HT1080 (cell line): Measurements from ENCODE around the gene ENO3. TPM values are rescaled to one million over a fixed set of nuclear protein-coding genes. Genes with fewer than 3 reads are reported as not detected.

Source experiments
- small RNA-seq: library from RNA; depleted of rRNA; stranded (forward); fragments of <200 nt; gene quantifications from one replicate; pipeline ENCODE3, GENCODE V24; 2014
- total RNA-seq: library from RNA; depleted of rRNA; stranded (reverse); fragments of >200 nt; shearing (Covaris generic); gene quantifications from 2 replicates; pipeline ENCODE4 v1.2.3, GENCODE V29; 2014; rRNA removed

The ENO3 gene
- total RNA-seq, 1 experiment from 2014 or later, result 3.0 TPM

Small RNA genes within 50 kb of the gene (small RNA-seq; reads per million reads assigned to genes)
- gene MIR6864, result not detected
- gene MIR6865, result not detected

Other genes with a start within 250 kb of the ENO3 start
- gene PELP1, start 247.0 kb upstream of the ENO3 start, total RNA-seq, result 28.0 and 34.2 TPM in 2 replicates
- gene ARRB2, start 240.5 kb upstream of the ENO3 start, total RNA-seq, result 22.1 and 27.4 TPM in 2 replicates
- gene MED11, start 219.7 kb upstream of the ENO3 start, total RNA-seq, result 28.9 and 35.8 TPM in 2 replicates
- not detected in 2 replicates for gene ZMYND15, start 211.3 kb upstream of the ENO3 start, total RNA-seq
- 0.40 and 1.0 TPM in 2 replicates for gene CXCL16, start 211.2 kb upstream of the ENO3 start, total RNA-seq
- gene TM4SF5, start 179.2 kb upstream of the ENO3 start, total RNA-seq, result not detected in 2 replicates
- gene VMO1, start 164.8 kb upstream of the ENO3 start, total RNA-seq, result not detected in 2 replicates
- not detected in 2 replicates for gene GLTPD2, start 162.2 kb upstream of the ENO3 start, total RNA-seq
- 235 and 261 TPM in 2 replicates for gene PSMB6, start 155.0 kb upstream of the ENO3 start, total RNA-seq
- 12.8 and 13.1 TPM in 2 replicates for gene PLD2, start 144.0 kb upstream of the ENO3 start, total RNA-seq
- 27.1 and 28.7 TPM in 2 replicates for gene MINK1, start 117.8 kb upstream of the ENO3 start, total RNA-seq
- gene C17orf107, start 51.6 kb upstream of the ENO3 start, total RNA-seq, result 0.07 and 0.48 TPM in 2 replicates
- gene CHRNE, start 48.0 kb upstream of the ENO3 start, total RNA-seq, result not detected in 2 replicates
- gene GP1BA, start 18.8 kb upstream of the ENO3 start, total RNA-seq, result not detected in 2 replicates
- 103 and 112 TPM in 2 replicates for gene SLC25A11, start 11.1 kb upstream of the ENO3 start, total RNA-seq
- 70.0 and 95.7 TPM in 2 replicates for gene RNF167, start 10.9 kb upstream of the ENO3 start, total RNA-seq
- gene PFN1, start 2.6 kb upstream of the ENO3 start, total RNA-seq, result 1,934 and 2,529 TPM in 2 replicates
- gene SPAG7, start 16.7 kb downstream of the ENO3 start, total RNA-seq, result 75.6 and 81.8 TPM in 2 replicates
- gene CAMTA2, start 36.6 kb downstream of the ENO3 start, total RNA-seq, result 7.6 and 14.3 TPM in 2 replicates
- gene INCA1, start 46.4 kb downstream of the ENO3 start, total RNA-seq, result 0.08 TPM in 1 of 2 replicates, not detected in the other
- gene KIF1C, start 46.8 kb downstream of the ENO3 start, total RNA-seq, result 64.3 and 67.6 TPM in 2 replicates
- not detected in 2 replicates for gene SLC52A1, start 84.3 kb downstream of the ENO3 start, total RNA-seq
- gene ZFP3, start 127.3 kb downstream of the ENO3 start, total RNA-seq, result not detected in 2 replicates
- gene ZNF232, start 160.8 kb downstream of the ENO3 start, total RNA-seq, result 9.1 and 9.5 TPM in 2 replicates
- under 0.01 TPM in 1 of 2 replicates, not detected in the other for gene USP6, start 164.9 kb downstream of the ENO3 start, total RNA-seq
- 6.4 and 8.1 TPM in 2 replicates for gene ZNF594, start 240.7 kb downstream of the ENO3 start, total RNA-seq